Embryonic facial prominence (tissue), 1 donor: ENCODE data around the gene TNFSF11.

Experiments
- DNase-seq: peaks from one replicate; pipeline ENCODE4 v3.0.0-alpha.2; 2016; ENCODE audit errors: extremely low spot score

TNFSF11 gene

GRCh38 chr13:42653679-42654078 is 79.7 kb downstream of the TNFSF11 start:
- no peak for DNase-seq

- no peak for DNase-seq
These were observed 80.3 kb downstream of the TNFSF11 start for GRCh38 chr13:42654212-42654611.

DNA sequence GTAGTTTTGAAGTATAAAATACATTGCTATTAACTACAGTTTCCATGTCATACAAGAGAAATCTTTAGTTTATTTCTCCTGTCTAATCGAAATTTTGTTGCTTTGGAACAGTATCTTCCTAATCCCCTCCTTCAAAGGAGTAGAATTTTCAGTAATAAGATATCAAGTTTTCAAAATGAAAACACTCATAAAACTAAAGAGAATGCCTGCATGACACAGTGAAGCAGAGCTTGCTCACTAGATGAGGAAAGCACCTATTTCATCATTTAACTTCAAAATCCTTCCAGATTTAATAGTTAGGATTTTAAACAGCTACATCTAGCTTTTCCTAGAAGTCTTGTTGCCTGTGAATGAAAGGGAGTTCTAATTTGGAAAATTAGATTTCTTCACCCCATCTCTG is 80.8 kb downstream of the TNFSF11 start:
- no peak for DNase-seq

DNA sequence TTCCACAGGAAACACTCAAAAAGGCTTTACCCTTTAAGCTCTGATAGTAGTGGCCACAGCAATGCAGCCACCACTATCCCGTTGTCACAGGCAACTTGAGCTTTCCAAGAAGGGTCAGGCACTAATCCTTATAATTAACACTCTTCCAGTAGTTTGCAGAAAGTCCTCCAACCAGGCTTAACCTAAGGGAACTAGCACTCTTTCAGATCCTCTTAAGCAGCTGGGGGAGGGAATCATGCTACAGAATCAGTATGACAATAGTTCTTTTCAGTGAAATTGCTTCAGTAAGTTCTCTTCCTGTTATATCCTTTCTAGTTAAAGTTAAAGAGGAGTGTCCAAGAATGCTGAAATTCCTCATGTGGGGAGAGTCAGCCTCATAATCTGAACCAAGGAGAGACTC is 82.2 kb downstream of the TNFSF11 start:
- DNase-seq, result no peak

DNA sequence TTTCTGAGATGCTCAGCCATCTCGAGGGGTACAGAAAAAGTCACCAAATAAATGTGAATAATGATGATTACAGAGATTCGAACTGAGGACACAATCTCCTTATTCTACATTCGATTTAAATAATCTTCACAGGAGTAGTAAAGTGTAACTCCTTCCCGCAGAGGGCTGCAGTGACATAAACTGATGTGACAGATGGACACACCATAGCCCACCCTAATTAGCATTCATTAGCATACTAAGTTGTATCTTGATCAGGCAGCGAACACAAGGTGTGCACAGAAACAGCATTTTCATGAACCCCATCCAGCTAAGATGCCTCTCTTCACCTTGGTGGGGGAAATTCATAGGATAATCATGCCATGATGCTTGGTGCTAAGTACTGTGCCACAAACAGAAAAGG is 83.0 kb downstream of the TNFSF11 start:
- no peak for DNase-seq
